ENCODE measurements around the gene CLEC7A.

Gene CLEC7A

GRCh38 chr12:10130042-10130441, at the start of gene CLEC7A:
Gene CLEC7A, minus strand, starts transcription at chr12:10130199. Its CDS starts 117 bp downstream, at chr12:10130082.
- TF ChIP-seq, protein P1, sequence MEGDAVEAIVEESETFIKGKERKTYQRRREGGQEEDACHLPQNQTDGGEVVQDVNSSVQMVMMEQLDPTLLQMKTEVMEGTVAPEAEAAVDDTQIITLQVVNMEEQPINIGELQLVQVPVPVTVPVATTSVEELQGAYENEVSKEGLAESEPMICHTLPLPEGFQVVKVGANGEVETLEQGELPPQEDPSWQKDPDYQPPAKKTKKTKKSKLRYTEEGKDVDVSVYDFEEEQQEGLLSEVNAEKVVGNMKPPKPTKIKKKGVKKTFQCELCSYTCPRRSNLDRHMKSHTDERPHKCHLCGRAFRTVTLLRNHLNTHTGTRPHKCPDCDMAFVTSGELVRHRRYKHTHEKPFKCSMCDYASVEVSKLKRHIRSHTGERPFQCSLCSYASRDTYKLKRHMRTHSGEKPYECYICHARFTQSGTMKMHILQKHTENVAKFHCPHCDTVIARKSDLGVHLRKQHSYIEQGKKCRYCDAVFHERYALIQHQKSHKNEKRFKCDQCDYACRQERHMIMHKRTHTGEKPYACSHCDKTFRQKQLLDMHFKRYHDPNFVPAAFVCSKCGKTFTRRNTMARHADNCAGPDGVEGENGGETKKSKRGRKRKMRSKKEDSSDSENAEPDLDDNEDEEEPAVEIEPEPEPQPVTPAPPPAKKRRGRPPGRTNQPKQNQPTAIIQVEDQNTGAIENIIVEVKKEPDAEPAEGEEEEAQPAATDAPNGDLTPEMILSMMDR (IDR thresholded peaks at IDR 0.05; ENCODE audit: insufficient read depth, low read length, missing control alignments), result no peak
- CTCF ChIA-PET, result interaction anchor here (1.1 to 2.1 kb wide), 3 partner anchors 9 to 30 kb away, joined by 3 to 10 read pairs (median 3); no protein-coding TSS in a partner anchor
- no peak within 1 kb of the TSS for H3K4me3 ChIP-seq (ENCODE audit: low read depth, low read length)
- POLR2A ChIA-PET, result no interaction called here
- no peak for DNase-seq (ENCODE audit: low read depth, low spot score)

DNA sequence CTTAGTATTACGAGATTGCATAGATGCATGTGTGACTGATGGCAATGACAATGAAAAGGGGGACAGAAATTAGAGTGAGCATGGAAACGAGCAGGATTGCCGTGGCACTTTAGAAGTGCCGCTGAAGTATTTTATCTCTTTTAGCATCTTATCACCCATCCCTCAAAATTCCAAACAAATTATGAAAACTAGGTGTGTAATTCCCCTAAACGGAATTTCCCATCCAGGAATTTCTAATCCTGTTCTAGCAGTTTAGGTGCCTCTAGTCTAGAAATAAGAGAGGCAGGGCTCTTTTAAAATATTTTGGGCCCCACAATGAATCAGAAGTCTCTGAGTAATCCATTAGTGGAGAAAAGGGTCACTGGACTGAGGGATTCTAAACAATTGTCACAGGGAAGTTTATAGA, 49.8 kb upstream of the CLEC7A start:
- no peak for DNase-seq (ENCODE audit: low read depth, low spot score)
- no peak overlapping the region for H3K4me3 ChIP-seq (ENCODE audit: low read depth, low read length)
- POLR2A ChIA-PET, result no interaction called here
- CTCF ChIA-PET, result no interaction called here
- TF ChIP-seq, protein P1 (IDR thresholded peaks at IDR 0.05; ENCODE audit: insufficient read depth, low read length, missing control alignments), result no peak

DNA sequence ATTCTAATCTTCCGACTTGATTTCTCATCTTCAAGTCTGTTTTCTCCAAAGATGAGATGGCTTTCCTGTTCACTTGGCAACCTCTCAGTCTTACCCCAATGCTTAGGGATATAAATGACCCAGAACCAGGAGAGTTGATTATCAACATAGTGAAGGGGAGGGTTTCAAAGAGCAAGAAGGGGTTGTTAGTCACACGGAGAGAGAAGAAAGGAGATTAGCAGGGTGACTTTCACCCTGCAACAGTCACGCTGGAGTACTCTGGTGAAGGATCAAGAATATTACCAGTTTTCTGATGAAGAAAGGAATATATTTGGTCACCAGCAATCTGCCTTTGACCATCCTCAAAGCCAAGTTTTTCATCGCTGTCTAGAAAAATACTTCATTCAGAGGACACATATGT, 48.8 kb upstream of the CLEC7A start, which contains the start of gene TMEM52B:
TMEM52B (plus strand) TSS at position 212 of the 400 bp plus-strand sequence. CDS start 543 bp downstream, outside the sequence.
- no peak within 1 kb of the TSS for H3K4me3 ChIP-seq (ENCODE audit: low read depth, low read length)
- CTCF ChIA-PET, result no interaction called here
- POLR2A ChIA-PET, result no interaction called here
- no peak for DNase-seq (ENCODE audit: low read depth, low spot score)
- TF ChIP-seq, protein P1 (IDR thresholded peaks at IDR 0.05; ENCODE audit: insufficient read depth, low read length, missing control alignments), result no peak

DNA sequence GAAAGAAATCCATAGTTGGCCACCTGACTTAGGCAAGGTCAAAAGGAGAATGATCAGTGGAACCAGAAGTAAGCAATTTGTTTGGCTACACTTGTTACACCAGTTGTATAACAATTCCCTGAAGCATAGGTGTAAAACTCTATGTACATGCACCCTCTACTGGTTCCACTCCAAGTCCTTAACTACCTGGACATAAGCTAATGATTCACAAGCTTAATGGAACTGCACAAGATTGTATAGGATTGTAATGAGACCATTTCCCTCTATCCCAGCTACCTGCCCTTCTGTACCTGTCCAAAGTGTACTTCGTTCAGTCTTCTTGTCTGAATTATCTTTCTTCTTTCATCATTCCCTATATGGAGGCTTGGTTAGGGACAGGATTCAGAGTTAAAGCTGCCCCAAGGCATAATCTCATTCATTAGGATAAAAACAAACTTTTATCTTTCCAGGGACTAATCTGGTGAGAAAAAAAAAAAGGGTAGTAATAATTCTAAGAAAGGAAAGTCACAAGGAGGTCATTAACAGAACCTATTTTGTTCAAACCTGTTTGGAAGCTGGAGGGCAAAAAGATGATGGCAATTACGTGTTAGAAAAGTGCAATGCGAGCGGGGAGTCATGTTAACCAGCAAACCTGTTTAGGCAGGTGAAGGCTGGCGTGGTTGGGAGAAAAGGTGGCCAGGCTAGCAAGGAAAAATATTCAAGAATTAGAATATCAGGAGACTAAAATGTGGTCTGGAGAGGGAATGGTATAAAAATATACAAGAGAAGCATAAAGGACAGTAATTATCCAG, 46.0 kb upstream of the CLEC7A start:
- CTCF ChIA-PET, result interaction anchor here (0.6 to 1.2 kb wide), 3 partner anchors 20 to 23 kb away, joined by 3 to 4 read pairs (median 3); no protein-coding TSS in a partner anchor
- TF ChIP-seq, protein P1 (IDR thresholded peaks at IDR 0.05; ENCODE audit: insufficient read depth, low read length, missing control alignments), result no peak
- H3K4me3 ChIP-seq (ENCODE audit: low read depth, low read length), result no peak overlapping the region
- POLR2A ChIA-PET, result no interaction called here
- no peak for DNase-seq (ENCODE audit: low read depth, low spot score)

- ChIA-PET CTCF (interaction anchor here (1.2 to 1.4 kb wide), 2 partner anchors 21 to 22 kb away, joined by 3 read pairs; no protein-coding TSS in a partner anchor), POLR2A (no interaction called here)
- H3K4me3 ChIP-seq (ENCODE audit: low read depth, low read length), result no peak overlapping the region
- no peak for DNase-seq (ENCODE audit: low read depth, low spot score)
- TF ChIP-seq, protein P1 (IDR thresholded peaks at IDR 0.05; ENCODE audit: insufficient read depth, low read length, missing control alignments), result no peak
Observed at GRCh38 chr12:10174986-10175614, 45.1 kb upstream of the CLEC7A start.
